Measurements from ENCODE around the gene RBM34.

DNA sequence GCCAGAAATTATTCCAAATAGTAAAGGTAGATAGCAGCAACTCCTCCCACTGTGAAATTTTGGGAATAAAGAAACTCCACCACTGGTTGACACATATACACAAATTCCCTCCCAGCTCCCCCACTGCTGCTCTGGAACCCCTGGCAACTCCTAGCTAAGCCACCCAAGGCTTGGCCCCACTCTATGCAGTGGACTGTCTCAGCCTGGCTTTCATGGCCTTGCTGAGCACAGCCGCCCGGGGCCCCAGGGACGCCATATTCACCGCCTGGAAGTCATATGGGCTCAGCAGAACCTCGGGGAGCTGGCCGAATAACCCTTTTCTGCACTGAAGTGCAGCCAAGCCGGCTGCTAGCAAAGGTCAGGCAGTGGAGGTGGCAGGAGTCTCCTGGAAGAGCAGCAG is 15.4 kb upstream of the RBM34 start:
- TF ChIP-seq, protein P1, sequence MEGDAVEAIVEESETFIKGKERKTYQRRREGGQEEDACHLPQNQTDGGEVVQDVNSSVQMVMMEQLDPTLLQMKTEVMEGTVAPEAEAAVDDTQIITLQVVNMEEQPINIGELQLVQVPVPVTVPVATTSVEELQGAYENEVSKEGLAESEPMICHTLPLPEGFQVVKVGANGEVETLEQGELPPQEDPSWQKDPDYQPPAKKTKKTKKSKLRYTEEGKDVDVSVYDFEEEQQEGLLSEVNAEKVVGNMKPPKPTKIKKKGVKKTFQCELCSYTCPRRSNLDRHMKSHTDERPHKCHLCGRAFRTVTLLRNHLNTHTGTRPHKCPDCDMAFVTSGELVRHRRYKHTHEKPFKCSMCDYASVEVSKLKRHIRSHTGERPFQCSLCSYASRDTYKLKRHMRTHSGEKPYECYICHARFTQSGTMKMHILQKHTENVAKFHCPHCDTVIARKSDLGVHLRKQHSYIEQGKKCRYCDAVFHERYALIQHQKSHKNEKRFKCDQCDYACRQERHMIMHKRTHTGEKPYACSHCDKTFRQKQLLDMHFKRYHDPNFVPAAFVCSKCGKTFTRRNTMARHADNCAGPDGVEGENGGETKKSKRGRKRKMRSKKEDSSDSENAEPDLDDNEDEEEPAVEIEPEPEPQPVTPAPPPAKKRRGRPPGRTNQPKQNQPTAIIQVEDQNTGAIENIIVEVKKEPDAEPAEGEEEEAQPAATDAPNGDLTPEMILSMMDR (IDR thresholded peaks at IDR 0.05), result no peak
- no peak for TF ChIP-seq POLR2A (IDR thresholded peaks at IDR 0.05)
- TF ChIP-seq EP300 (IDR thresholded peaks at IDR 0.05), result no peak

Measured in stomach (tissue), 4 donors.